Measurements from ENCODE around the gene DUSP21. TPM values are rescaled to one million over a fixed set of nuclear protein-coding genes. Genes with fewer than 3 reads are reported as not detected.

DUSP21 gene
- total RNA-seq, 1 experiment from 2014 or later, result not detected

- Mint-ChIP-seq H3K4me3 (ENCODE audit: low read depth, unreplicated experiment) (peak overlapping the region; percentile 73), H3K36me3 (ENCODE audit: insufficient read depth, unreplicated experiment) (peaks cover 45% of the 10 kb centered on the region), H3K27ac (ENCODE audit: unreplicated experiment) (peak overlapping the region; percentile 86), H3K4me1 (ENCODE audit: low read depth, unreplicated experiment) (no peaks in the 10 kb centered on the region), H3K27me3 (ENCODE audit: unreplicated experiment) (no peaks in the 10 kb centered on the region), H3K9me3 (ENCODE audit: low read depth, unreplicated experiment) (no peaks in the 10 kb centered on the region)
- intact Hi-C loops (cut with micrococcal nuclease; ENCODE audit: unreplicated experiment), result loop anchor here (2.0 to 5.0 kb wide), 2 partner anchors 41 to 199 kb away; no protein-coding TSS in a partner anchor
- TF ChIP-seq, protein P1, sequence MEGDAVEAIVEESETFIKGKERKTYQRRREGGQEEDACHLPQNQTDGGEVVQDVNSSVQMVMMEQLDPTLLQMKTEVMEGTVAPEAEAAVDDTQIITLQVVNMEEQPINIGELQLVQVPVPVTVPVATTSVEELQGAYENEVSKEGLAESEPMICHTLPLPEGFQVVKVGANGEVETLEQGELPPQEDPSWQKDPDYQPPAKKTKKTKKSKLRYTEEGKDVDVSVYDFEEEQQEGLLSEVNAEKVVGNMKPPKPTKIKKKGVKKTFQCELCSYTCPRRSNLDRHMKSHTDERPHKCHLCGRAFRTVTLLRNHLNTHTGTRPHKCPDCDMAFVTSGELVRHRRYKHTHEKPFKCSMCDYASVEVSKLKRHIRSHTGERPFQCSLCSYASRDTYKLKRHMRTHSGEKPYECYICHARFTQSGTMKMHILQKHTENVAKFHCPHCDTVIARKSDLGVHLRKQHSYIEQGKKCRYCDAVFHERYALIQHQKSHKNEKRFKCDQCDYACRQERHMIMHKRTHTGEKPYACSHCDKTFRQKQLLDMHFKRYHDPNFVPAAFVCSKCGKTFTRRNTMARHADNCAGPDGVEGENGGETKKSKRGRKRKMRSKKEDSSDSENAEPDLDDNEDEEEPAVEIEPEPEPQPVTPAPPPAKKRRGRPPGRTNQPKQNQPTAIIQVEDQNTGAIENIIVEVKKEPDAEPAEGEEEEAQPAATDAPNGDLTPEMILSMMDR (IDR thresholded peaks at IDR 0.05; ENCODE audit: unreplicated experiment), result no peak
- CTCF ChIA-PET, result interaction anchor here (0.5 to 0.9 kb wide), 2 partner anchors 77 to 416 kb away, joined by 3 to 4 read pairs; no protein-coding TSS in a partner anchor
- DNase-seq, result peak; percentile 48
- BruUV-seq (replicated peaks), result no TSS peak
These were observed 29.8 kb downstream of the DUSP21 start for GRCh38 chrX:44873415-44874276.

- Mint-ChIP-seq H3K4me3 (ENCODE audit: low read depth, unreplicated experiment) (peak overlapping the region; percentile 73), H3K4me1 (ENCODE audit: low read depth, unreplicated experiment) (no peaks in the 10 kb centered on the region), H3K36me3 (ENCODE audit: insufficient read depth, unreplicated experiment) (peaks cover 45% of the 10 kb centered on the region), H3K27me3 (ENCODE audit: unreplicated experiment) (no peaks in the 10 kb centered on the region), H3K27ac (ENCODE audit: unreplicated experiment) (peak overlapping the region; percentile 74), H3K9me3 (ENCODE audit: low read depth, unreplicated experiment) (no peaks in the 10 kb centered on the region)
- no TSS peak for BruUV-seq (replicated peaks)
- DNase-seq, result peak; percentile 11
- CTCF ChIA-PET, result interaction anchor here (0.5 to 0.6 kb wide), 3 partner anchors 238 to 417 kb away, joined by 4 to 7 read pairs (median 4); no protein-coding TSS in a partner anchor
- TF ChIP-seq, protein P1 (IDR thresholded peaks at IDR 0.05; ENCODE audit: unreplicated experiment), result no peak
- intact Hi-C loops (cut with micrococcal nuclease; ENCODE audit: unreplicated experiment), result loop anchor here (5.0 kb wide), 1 partner anchor 198 kb away; no protein-coding TSS in a partner anchor
These were observed 30.8 kb downstream of the DUSP21 start for GRCh38 chrX:44874420-44875184.

GRCh38 chrX:44875185-44875489 lies 31.3 kb downstream of the DUSP21 start:
- peaks cover 45% of the 10 kb centered on the region for H3K36me3 Mint-ChIP-seq (ENCODE audit: insufficient read depth, unreplicated experiment)
- H3K9me3 Mint-ChIP-seq (ENCODE audit: low read depth, unreplicated experiment), result no peaks in the 10 kb centered on the region
- H3K4me1 Mint-ChIP-seq (ENCODE audit: low read depth, unreplicated experiment), result no peaks in the 10 kb centered on the region
- no peaks in the 10 kb centered on the region for H3K27me3 Mint-ChIP-seq (ENCODE audit: unreplicated experiment)
- TSS peak; percentile 39 for BruUV-seq (replicated peaks)
- no peak overlapping the region for H3K27ac Mint-ChIP-seq (ENCODE audit: unreplicated experiment)
- CTCF ChIA-PET, result interaction anchor here (0.6 kb wide), 2 partner anchors 238 to 266 kb away, joined by 4 to 7 read pairs; no protein-coding TSS in a partner anchor
- DNase-seq, result no peak
- intact Hi-C loops (cut with micrococcal nuclease; ENCODE audit: unreplicated experiment), result no loop called here
- H3K4me3 Mint-ChIP-seq (ENCODE audit: low read depth, unreplicated experiment), result peak overlapping the region; percentile 73
- TF ChIP-seq, protein P1 (IDR thresholded peaks at IDR 0.05; ENCODE audit: unreplicated experiment), result no peak

GRCh38 chrX:44876086-44876485 lies 32.3 kb downstream of the DUSP21 start:
- BruUV-seq (replicated peaks), result no TSS peak
- no peak overlapping the region for H3K27ac Mint-ChIP-seq (ENCODE audit: unreplicated experiment)
- H3K4me1 Mint-ChIP-seq (ENCODE audit: low read depth, unreplicated experiment), result no peaks in the 10 kb centered on the region
- DNase-seq, result no peak
- no peaks in the 10 kb centered on the region for H3K27me3 Mint-ChIP-seq (ENCODE audit: unreplicated experiment)
- CTCF ChIA-PET, result interaction anchor here (0.7 kb wide), 1 partner anchor 295 kb away, joined by 3 read pairs; no protein-coding TSS in a partner anchor
- intact Hi-C loops (cut with micrococcal nuclease; ENCODE audit: unreplicated experiment), result no loop called here
- peak overlapping the region; percentile 73 for H3K4me3 Mint-ChIP-seq (ENCODE audit: low read depth, unreplicated experiment)
- no peaks in the 10 kb centered on the region for H3K9me3 Mint-ChIP-seq (ENCODE audit: low read depth, unreplicated experiment)
- TF ChIP-seq, protein P1 (IDR thresholded peaks at IDR 0.05; ENCODE audit: unreplicated experiment), result no peak
- peaks cover 39% of the 10 kb centered on the region for H3K36me3 Mint-ChIP-seq (ENCODE audit: insufficient read depth, unreplicated experiment)
